RWPE2 (cell line): ENCODE data around the gene SDC3.
A peak's percentile ranks its signal among the peaks of the same experiment; 100 is the strongest.

Source experiments
- ATAC-seq: fragments of 200-7000 bp; cut with Tn5 transposase; 3 replicates; pipeline ENCODE4 v1.9.1; 2021; ENCODE audit warnings: low read depth
- DNase-seq: peaks from one replicate; pipeline ENCODE4 v3.0.0-alpha.2; 2020; ENCODE audit warnings: low spot score
- H3K27ac ChIP-seq: fragments of 450-650 bp; 2 replicates; pipeline ENCODE4 v1.5.1; 2017; ENCODE audit warnings: mild to moderate bottlenecking; ENCODE audit not compliant: poor library complexity, severe bottlenecking
- H3K27me3 ChIP-seq: fragments of 250-450 bp; sonication (Bioruptor Pico); 2 replicates; pipeline ENCODE4 v1.5.1; 2021; ENCODE audit warnings: mild to moderate bottlenecking, moderate library complexity; ENCODE audit not compliant: insufficient read depth, poor library complexity, severe bottlenecking
- H3K36me3 ChIP-seq: fragments of 250-450 bp; sonication (Bioruptor Pico); 2 replicates; pipeline ENCODE4 v1.5.1; 2020; ENCODE audit warnings: low read depth, mild to moderate bottlenecking, moderate library complexity
- H3K4me1 ChIP-seq: fragments of 250-450 bp; sonication (Bioruptor Pico); 2 replicates; pipeline ENCODE4 v1.5.1; 2021; ENCODE audit warnings: mild to moderate bottlenecking, moderate library complexity; ENCODE audit not compliant: insufficient read depth, poor library complexity, severe bottlenecking
- H3K4me3 ChIP-seq: fragments of 250-450 bp; sonication (Bioruptor Pico); 2 replicates; pipeline ENCODE4 v1.5.1; 2021; ENCODE audit warnings: mild to moderate bottlenecking, moderate library complexity; ENCODE audit not compliant: severe bottlenecking
- H3K9me3 ChIP-seq: fragments of 250-450 bp; sonication (Bioruptor Pico); 2 replicates; pipeline ENCODE4 v1.5.1; 2021; ENCODE audit warnings: mild to moderate bottlenecking, moderate library complexity; ENCODE audit not compliant: severe bottlenecking
- CTCF ChIP-seq: fragments of 450-650 bp; IDR thresholded peaks from one replicate; pipeline ENCODE4 v1.5.1; 2017; ENCODE audit warnings: mild to moderate bottlenecking, moderate library complexity; ENCODE audit not compliant: poor library complexity, severe bottlenecking

The SDC3 gene

DNA sequence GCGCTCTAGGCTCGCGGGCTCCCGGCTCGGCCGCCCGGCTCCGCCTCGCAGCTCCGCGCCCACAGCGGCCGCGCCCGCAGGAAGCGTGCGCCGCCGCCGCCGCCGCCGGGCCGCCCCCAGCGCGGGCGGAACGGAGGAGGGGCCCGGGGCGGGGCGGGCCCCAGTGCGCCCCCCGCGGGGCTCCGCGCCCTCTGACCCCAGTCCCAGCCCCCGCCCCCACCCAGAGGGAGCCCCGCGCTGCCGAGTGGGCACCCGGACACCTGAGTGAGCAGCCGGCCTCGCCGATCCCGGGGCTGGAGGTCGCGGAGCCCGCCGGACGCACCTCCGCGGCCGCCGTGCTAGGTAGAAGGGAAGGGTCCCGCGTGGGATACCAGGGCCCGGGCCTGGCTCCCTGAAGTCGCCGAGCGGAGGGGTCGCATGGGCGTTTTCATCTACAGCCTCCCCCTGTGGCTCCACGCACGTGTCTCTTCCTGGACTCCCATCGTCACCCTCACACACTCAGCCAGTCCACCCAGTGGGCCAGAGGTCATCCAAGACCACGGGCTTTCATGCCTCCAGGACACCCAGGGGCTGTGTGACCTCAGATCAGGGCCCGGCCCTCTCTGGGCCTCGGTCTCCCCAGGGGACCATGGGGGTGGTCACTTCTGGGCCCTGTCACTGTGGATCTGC, at the start of gene SDC3:
Gene SDC3, minus strand, starts transcription at position 63 of the 669 bp plus-strand sequence. CDS start 172 bp downstream, outside the sequence.
- Histone ChIP-seq H3K27me3 (no peaks in the 10 kb centered on the region), H3K4me3 (peak within 1 kb of the TSS; percentile 38), H3K27ac (no peak within 1 kb of the TSS), H3K4me1 (no peaks in the 10 kb centered on the region), H3K36me3 (no peaks in the 10 kb centered on the region), H3K9me3 (no peaks in the 10 kb centered on the region)
- no peak for TF ChIP-seq CTCF
- ATAC-seq (peak; percentile 49; the same call in 2 of the 3 replicates), DNase-seq (peak; percentile 39)

GRCh38 chr1:30957560-30958222, 49.1 kb upstream of the SDC3 start:
- ATAC-seq = no peak
- no peak for TF ChIP-seq CTCF
- DNase-seq = no peak
- H3K4me1 ChIP-seq = no peaks in the 10 kb centered on the region
- H3K27me3 ChIP-seq = no peaks in the 10 kb centered on the region
- H3K4me3 ChIP-seq = no peak overlapping the region
- H3K36me3 ChIP-seq = peaks cover 95% of the 10 kb centered on the region
- H3K27ac ChIP-seq = no peak overlapping the region
- H3K9me3 ChIP-seq = no peaks in the 10 kb centered on the region

DNA sequence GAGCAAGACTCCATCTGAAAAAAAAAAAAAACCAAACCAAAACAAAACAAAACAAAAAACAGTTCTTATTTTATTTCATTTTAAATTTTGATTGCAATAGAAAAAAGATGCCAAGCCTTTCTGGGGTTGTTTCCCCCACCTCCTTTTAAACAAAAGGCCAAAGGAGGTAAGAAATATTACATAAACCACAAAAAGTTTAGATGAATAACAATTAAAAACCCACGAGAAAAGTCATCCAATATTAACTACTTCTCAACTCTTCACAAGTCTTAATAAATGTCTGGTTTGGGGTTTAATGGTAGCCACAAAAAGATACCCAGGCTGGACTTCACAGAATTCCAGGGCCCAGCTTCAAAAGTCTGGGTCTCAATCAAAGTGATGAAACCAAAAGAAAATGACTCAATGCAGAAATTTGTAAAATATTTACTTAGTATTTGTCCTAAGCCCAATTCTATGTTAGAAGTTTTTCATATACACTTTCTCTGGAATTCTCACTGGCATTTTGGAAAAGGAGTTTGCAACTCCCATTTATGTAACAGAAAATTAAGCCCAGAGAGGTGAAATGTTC, 47.0 kb upstream of the SDC3 start:
- TF ChIP-seq CTCF = no peak
- H3K27ac ChIP-seq = peak overlapping the region; percentile 4
- H3K36me3 ChIP-seq = peaks cover 92% of the 10 kb centered on the region
- H3K9me3 ChIP-seq = no peaks in the 10 kb centered on the region
- no peaks in the 10 kb centered on the region for H3K4me1 ChIP-seq
- peak; percentile 38; the same call in 1 of the 3 replicates for ATAC-seq
- no peak for DNase-seq
- no peaks in the 10 kb centered on the region for H3K27me3 ChIP-seq
- H3K4me3 ChIP-seq = no peak overlapping the region

- no peaks in the 10 kb centered on the region for H3K4me1 ChIP-seq
- no peak for DNase-seq
- no peak overlapping the region for H3K27ac ChIP-seq
- peaks cover 91% of the 10 kb centered on the region for H3K36me3 ChIP-seq
- no peak for TF ChIP-seq CTCF
- H3K9me3 ChIP-seq = no peaks in the 10 kb centered on the region
- H3K27me3 ChIP-seq = no peaks in the 10 kb centered on the region
- H3K4me3 ChIP-seq = no peak overlapping the region
- no peak for ATAC-seq
These were observed 45.1 kb upstream of the SDC3 start for GRCh38 chr1:30953685-30954084.
